NCI-H345 treated with DMSO at 0.1 percent for 48 hours (cell line): ENCODE measurements around the gene GABRB2.

Experiments used
- DNase-seq: peaks from one replicate; lab custom pipeline; 2025; ENCODE audit not compliant: unreplicated experiment; lab: John Stamatoyannopoulos, UW

Gene GABRB2

DNA sequence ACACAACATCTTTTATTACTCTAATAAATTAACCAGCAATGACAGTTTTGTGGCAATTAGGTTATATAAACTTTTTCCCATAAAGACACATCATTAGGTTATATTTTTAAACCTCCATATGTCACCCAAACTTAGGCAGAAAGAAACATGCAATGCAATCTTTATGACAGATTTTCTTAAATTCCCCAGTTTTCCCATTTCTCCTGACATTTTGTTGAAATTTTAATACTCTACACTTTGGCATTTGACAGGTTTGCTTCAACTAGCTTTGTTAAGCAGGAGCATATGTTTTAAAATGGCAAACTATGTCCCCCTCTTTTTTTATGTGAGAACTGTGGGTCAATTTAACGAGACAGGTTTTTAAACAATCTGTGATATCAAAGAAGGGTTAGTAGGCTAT is 155.5 kb downstream of the GABRB2 start:
- DNase-seq, result no peak

DNA sequence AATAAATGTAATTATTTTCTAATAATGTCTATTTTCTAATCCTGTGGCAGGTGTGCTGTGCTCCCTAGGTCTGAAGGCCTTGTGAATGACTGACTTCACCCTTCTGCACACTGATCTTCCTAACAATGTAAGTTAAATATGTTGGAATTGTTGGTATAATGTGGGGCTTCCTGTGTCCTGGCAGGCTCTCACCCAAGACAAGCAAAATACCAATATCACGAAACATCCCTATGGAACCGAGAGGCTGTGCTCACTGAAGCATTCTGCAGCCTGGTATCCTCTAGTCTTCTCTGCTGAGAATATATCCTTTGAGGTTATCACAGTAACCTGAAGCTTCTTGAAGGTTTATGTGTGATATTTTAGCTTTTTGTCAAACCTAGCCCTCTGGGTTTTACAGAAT is 159.4 kb downstream of the GABRB2 start:
- DNase-seq, result no peak

DNA sequence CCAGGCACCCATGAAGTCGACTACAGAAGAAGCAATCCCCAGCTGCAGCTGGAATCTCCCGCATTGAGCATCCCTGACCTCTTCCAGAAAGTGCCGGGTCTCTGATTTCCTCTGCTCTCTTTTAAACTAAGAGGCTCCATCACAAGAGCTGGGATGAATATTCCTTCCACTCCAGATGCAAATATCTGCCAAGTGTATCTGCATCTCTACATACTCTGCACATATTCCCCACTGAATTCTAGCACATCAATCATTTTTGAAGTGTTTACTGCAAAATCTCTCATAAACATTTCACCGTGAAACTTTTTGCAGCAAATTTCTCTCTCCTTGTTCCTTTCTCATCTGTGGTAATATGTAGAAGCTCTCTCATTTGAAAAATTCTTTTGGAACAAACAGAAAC is 161.5 kb downstream of the GABRB2 start:
- DNase-seq, result no peak

DNA sequence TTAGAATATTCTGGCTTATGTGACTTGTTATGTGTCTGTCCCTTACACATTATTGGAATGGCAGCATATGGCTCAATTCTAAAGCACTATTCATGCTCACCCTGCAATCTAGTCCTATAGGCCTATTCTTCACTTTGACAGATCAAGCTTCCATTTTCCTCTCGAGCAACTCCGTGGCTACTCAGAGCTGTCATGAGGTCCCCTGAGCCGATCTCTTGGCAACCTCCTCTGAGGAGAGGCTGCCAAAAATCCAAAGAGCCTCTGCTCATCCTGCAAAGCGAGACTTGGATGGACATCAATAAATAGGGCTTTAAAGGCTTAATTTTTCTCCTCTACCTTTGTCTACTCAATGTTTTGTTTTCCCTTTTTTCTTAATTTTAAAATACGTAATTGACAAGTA is 163.8 kb downstream of the GABRB2 start:
- DNase-seq, result no peak

DNA sequence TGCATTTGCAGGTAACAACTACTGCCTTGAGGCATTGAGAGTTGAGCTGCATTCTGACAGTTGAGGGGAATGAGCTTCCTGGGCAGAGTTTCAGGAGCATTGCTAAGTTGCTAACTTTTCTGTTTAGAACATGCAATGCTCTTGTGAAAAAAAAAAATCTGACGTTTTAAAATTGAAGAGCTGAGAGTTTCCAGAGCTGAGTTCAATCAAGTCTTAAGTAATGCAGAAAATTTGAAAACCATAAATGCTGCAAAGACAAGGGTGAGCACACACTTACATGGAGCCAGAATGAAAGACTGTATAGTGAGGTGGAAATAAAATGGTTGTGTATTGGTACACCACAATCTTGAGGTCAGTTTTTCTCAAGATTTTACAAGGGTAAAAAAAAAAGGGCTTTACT is 166.0 kb downstream of the GABRB2 start:
- no peak for DNase-seq

DNA sequence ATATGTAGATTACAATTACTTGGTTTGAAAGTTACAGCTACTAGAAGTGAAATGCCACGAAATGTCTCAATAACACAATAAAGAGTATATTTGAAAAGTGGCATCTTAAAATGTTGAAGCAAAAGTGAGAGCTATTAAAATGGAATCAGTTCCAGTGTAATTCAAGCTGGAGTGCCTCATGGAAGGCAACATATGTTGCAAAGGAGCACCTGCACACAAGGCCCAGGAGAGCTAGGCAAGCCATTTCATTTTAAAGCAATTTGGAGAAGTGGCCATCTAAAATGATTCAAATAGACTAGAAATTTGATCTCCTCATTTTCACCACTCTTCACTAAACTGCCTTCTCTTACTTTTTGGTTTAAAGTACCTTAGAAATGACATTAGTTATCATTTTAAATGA is 167.8 kb downstream of the GABRB2 start:
- DNase-seq, result no peak

DNA sequence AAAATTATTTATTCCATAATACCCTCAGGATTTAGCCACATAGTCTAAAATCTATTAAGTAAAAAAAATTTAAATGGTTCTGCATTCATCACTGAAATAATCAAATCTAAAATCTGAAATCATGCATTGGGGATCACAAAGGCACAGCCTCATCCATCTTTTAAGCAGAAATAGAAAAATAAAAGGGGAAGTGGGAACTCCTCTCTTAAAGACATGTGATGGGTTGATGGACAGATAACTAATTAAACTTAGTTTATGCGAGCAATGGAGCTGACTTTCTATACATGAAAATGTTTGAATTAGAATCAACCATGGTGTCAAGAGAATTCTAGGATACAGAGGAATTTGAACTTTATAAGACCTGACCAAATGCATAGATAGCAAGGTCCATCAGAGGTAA is 170.5 kb downstream of the GABRB2 start:
- no peak for DNase-seq

DNA sequence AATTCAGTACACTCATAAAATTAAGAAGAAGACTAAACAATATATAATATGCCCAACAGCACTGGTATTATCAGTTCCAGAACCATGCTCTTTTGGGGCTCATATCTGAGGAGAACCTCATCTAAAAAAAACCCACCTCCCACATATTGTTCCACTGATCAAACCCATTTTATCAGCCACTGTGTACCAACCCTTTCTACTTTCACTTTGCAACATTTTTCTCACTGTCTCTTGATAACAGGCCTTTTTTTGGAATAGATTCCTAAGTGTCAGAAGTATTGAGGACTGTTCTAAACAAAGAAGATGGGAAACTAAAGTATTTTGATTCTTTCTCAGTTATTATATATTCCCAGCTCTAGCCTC is 173.2 kb downstream of the GABRB2 start:
- no peak for DNase-seq

DNA sequence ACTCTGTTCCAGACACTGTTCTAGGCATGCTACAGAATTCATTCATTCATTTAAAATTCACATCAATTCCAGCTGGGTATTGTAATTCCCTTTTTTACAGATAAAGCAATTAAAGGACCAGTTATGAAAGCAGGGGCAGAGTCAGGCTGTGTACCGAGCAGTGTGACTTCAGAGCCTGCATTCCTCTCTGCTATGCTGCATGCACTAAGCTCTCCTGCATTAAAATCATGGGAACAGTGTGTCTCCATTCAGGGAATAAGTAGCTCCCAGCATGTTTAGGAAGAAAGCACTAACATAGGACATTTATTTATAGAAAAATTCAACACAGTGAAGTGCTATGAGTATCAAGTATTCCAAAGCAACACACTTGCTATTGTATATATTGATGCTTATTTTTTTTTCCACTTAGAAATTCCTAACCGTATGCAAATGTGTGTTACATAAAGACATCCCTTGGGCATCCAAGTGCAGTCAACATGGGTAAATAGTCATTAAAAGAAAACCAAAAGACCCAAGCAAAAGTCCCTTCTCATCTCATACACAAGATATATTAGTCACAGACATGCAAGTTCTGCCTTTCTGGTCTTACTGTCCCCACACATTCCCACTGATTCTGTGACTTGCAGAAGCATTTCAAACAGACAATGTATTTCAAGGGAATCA is 173.7 kb downstream of the GABRB2 start:
- no peak for DNase-seq

DNA sequence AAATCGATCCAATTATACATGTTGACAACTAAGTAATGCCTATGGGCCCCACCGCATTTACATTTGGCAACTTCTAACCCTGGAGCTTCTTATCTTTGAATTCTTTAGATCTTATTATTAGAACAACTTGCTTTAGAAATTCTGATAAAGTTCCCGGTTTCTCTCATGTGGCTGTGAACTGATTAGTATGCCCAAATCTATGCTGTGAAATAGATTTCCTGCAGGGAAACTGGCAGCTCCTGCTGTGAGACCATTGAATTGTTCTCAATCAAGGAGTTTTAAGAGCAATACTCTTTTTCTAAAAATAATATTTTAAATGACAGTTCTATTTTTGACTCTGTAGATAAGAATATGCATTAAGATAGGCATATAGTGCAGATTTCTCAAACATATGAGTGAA is 177.5 kb downstream of the GABRB2 start:
- no peak for DNase-seq

DNA sequence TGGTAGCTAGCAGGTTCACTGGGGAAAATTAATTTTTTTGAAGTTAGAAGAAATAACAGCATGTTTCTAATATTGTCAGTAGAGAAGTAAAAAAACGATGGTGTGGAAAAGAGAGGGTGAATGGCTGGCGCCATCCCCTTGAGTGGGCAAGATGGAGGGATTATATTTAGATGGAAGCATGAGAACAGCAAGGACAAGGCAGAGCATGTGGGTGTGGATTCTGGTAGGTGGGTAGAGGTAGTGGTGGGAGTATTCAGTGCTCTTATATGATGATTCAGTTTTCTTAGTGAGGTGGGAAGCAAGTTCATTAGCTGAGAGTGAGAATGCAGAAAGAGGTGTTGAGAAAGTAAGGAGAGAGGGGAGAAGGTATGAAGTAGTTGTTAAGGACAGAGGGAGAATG is 188.1 kb downstream of the GABRB2 start:
- DNase-seq, result no peak

DNA sequence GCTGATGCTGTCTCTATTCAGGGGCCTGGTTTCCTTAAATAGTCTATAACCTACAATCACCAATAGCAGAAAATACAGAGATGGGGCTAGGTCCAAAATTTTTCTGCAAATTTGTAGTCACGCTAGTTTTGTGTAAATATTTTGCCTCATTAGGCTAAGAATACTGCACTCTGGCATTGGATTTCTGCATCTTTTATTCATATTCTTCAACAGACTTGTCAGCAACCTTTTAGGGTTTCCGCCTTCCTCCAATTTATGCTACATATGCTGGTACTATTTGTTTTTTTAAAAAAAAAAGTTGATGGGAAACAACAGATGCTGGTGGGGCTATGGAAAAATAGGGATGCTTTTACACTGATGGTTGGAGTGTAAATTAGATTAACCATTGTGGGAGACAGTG is 202.3 kb downstream of the GABRB2 start:
- no peak for DNase-seq

DNA sequence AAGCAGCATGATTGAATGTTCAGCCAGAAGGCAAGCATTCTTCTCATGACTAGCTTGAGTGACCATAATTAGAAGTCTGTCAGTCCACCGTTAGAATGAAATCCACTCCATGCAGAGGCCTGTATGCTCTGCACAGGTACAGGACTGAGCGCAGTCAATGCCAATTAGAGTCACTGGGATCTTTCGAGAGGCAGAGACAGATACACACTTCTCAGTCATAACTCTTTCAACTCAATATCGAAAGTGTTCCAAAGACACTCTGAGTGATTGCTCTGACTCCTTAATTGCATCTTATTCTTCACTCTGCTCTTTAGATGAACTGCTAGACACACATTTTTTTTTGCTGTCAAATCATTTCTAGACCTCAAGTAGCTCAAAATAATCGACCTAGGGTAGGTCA is 203.6 kb downstream of the GABRB2 start:
- DNase-seq, result no peak

DNA sequence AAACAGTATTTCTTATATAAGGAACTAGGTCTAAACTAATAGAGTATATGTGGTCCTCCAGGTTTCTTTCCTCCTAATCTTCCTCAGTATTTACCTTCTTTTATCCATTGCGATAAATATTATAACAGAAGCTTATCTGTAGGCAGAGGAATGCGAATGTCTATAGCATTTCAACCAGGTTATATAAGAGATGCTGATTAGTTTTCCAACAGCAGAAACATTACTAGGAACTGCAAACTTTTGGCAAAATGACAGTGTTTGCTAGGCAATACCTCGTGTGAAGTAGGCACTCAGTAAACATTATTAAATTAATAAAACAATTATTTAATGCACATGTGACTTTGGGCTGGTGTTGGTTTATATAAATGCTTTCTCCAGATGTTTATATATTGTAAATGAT is 206.5 kb downstream of the GABRB2 start:
- no peak for DNase-seq

DNA sequence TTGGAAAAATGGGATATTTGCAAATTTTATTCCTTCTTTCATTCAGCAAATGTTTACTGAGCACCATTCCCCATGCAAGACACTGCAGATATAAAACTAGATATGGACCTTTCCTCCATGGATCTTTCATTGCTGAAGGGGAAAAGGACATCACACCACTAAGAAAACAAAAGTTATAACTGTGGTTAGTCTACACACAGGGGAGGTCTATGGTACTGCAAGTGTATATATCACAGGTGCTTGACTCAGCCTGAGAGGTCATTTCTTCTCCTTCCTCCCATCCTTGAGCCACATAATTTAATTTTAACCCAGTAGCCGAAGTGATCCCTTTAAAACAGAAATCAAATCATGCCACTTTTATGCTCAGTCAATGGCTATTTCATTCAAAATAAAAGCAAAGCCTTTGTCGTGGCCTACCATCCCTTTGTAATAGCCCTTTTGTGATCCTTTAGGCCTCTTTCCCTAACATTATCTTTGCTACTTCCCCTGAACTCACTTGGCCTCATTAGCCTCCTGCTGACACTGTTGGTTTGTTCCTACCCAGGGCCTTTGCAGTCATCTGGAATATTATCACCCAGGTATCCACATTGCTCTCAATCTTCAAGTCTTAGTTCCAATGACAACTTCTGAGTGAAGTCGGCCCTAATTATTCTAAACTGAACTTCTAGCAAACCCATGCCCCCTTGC is 213.2 kb downstream of the GABRB2 start:
- DNase-seq, result no peak

DNA sequence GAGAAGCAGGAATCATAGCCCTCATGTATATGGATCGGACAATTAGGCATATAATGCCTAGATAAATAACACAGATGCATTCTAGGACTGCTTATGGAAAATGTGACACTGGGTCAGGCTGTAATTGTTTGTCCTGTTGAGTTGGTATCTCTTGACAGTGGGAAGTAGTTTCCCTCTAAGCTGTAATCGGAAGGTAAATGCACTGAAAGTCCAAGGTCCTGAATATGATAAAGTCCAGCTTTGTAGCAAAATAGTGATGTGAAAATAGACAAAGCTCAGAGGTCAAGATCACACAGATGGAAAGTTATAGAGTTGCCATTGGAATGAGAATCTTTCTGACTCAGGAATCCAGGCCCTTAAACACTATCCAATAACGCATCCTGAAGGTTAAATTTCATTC is 214.2 kb downstream of the GABRB2 start:
- DNase-seq, result no peak

DNA sequence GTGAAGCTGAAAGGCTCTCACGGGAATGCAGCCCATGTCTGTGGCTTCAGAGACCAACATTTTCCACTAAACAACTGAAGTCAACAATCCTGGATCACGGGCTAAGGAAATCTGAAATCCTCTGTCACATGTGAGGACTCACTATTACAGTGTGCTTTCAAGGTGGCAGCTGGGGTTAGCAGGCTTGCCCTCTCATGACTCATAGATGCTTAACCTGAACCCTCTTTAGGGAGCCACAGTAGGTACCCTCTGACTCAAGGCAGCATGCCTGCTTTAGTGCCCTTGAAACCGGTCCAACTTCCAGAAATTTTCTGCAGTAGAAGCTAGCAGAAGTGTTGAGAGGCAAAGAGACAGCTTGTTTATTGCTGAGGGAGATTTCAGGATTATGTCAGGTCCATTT is 232.5 kb downstream of the GABRB2 start:
- no peak for DNase-seq

DNA sequence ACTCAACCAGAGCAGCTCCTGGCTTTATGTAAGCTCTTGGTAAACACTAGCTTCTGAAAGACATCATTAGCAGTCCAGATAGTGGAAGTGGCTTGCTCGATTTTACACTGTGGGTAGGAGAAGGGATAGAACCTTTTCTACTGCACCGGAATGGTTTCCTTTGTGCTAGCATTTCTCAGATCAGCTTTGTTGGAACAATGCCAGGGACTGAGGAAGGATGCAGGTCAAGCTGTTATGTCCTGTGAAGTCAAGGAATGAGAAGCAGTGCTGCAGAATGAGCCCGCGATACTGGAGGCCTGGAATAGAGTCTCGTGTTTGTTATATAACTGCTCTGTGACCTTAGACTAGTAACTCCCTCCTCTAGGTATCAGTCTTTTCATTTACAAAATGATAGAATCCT is 233.6 kb downstream of the GABRB2 start:
- DNase-seq, result no peak

DNA sequence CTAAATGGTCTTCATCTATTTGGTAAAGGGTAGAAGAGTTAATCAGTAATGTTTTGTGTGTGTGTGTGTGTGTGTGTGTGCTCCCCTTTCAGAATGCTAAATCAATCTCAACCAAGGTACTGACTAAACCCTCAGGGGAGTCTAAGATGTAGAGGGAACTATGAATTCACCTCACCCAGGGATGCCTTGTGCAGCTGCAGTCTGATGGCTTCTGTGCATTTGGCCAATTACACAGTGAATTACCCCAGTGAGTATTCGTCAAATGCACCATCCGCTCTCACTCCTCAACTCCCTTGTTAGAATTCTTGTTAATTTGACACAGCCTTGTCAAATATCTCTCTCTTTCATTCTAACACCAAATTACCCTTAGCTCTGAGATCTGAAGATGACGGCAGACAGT is 234.6 kb downstream of the GABRB2 start:
- DNase-seq, result no peak

DNA sequence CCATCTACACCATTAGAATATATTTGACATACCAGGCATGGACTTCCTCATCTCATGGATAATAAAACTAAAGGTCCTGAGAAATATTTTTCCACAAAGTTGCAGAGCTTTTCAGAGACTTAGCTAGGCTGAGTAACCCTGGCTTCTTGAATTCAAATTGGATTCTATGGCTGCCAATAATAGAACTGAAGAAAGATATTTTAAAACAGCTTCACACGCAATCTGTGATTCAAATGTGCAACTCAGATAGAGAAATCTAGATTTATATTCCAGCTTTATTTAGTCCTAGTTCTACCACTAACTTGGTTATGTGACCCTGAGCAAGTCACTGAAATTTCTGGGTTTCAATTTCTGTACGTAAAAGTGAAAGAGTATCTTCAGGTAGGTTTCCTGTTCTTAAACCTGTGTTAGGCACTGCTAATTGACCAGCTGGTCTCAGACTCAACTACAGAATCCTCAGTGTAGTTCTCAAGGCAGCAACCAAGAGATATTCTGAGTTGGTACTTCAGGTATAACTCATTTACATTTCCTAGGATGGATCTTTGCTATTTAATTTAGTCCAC is 235.3 kb downstream of the GABRB2 start:
- DNase-seq, result no peak

DNA sequence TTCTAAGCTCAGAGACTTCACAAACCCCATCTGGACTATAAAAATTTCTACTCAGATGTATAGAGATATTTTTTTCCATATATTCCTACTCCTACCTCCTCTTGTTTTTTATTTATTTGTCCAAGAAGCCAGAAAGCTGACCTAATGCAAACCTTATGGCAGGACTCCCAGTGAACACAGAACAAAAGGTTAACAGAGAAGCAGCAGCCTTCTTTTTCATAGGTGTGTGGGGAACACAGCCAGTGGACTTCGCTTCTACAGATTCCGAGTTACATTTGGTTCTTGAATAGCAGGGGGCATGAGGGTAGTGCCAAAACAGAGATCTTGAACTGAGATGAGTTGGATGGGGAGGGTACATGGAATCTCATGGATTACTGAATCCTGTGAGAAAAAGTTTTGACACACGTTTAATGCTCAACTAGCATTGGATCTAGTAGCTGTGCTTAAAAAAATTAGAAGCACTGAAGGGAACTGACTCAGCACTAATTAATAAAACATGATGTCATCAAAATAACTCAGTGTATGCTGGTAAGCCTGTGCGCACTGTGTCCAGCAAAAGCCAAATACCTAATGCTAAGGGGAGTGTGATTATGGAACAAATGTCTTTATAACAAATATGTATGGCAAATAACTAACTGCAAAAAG is 240.1 kb downstream of the GABRB2 start:
- DNase-seq, result no peak

DNA sequence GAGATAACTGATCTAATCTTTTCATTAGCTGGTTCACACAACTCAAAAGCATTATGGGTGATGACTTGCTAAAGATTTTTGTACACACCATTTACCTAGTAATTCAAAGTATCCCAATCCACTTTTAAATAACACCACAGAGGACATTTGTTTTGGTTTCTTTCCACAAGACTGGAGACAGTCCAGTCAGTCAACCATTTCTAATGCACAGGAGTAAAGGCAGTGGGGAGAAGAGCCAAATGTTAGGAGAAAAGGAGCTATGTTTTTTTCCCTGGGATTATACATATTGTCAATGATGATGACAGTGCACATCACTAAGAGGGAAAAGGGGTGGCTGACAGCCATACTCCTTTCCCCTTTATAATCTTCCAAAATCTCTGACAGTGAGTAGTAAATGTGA is 240.9 kb downstream of the GABRB2 start:
- DNase-seq, result no peak
